GM21390 (cell line): Measurements from ENCODE around the gene ABCB8.

Source experiments
- ATAC-seq: cut with Tn5 transposase; IDR thresholded peaks from one replicate; pipeline ENCODE4 v1.9.1; 2021; ENCODE audit not compliant: unreplicated experiment

Gene ABCB8

DNA sequence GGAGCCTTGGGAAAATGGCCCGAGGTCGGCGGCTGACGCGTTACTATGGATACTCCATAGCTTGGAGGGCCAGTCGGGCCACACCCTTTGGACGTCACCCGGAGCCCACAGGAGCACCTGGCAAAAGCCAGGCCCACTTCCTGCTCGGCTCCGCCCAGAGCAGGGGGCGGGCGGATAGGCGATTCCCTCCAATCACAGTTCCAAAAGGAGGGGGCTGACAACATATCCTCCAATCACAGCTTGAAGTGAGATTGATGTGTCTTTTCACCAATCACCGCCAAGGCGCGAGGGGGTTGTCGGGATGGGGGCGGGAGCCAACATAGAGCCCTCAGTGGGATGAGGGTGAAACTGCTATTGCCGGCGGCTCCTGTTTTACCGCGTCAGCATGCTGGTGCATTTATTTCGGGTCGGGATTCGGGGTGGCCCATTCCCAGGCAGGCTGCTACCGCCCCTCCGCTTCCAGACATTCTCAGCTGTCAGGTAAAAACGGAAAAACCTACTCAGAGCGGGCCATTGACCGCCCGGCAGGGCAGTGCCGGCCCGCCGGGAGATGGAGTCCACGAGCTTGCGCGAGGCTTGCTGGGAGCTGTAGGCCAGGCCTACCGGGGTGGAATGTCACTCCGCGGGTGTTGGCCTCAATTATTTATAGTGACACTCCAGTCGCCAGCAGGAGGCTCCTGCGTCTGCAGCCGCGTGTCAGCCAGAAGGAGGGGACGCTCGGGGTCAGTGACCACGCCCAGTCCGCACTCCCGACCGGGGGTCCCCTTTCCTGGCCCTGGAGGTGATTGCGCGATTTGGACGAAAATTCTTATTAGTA lies at the start of gene ABCB8:
ABCB8 (plus strand) TSS at position 320 of the 817 bp plus-strand sequence; CDS start at position 386, 66 bp downstream.
- peak; percentile 93 for ATAC-seq

DNA sequence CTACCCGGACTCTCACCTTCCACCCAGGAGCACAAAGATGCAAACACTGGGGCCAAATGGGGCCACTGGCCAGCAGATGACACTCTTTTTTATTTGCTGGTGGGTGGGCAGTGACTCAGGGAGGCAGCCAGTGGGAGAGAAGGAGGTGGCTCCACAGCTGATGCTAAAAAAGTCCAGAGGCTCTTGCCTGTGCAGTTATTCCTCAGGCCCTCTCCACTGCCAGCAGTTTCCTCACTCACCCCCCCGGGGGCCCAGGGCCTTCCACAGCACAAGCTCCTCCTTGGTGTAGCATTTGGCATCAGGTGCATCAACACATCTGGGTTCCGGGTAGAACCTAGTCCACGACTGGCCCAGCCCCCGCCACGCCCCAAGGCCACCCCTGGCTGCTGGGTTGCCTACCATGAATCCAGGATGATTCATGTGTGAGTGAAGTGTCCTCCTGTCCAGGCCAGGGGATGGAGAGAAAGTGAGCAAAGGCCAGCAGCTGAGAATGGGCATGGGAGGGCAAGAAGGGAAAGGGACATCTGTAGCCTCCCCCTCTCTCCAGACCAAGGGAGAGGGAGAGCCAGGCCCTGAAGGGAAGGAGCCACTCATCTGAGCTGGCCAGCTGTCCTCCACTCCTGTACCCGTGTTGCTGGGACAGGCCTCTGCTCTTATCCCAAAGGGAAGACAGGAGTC lies 48.4 kb upstream of the ABCB8 start:
- no peak for ATAC-seq

DNA sequence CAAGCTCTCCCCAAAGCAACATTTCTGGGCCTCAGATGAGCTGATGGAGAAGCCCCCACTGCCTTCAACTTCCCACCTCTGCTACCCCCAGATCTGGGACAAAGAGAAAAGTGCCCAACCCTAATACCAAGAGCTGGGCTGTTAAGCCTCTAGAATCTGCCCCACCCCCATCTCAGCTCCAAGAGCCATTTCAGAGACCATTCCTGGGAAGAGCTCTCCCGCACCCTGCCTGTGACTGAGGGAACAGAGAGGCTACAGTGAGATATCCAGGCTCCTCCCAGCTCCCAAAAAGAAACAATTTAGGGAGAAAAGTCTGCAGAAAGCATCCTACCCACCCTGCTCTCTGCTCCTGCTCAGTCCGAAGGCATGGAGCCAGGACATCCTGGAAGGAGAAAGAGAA lies 47.6 kb upstream of the ABCB8 start:
- no peak for ATAC-seq

DNA sequence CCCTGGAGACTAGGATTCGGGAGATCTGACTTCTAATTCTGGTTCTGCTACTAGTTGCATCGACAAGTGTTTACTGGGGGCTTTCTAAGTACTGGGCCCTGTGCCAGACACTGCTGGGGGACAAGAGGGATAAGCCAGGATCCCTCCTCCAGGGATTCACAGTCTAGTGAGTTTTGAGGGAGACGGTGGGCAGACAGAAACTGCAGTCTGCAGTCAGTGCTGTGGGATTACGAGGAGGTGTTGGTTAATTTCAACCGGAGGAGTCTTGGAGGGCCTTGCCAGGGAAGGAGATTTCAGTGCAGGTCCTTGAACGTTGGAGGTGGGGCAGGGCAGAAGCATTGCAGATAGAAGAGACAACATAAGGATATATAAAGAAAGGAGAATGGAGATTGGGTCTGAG lies 46.6 kb upstream of the ABCB8 start:
- no peak for ATAC-seq

DNA sequence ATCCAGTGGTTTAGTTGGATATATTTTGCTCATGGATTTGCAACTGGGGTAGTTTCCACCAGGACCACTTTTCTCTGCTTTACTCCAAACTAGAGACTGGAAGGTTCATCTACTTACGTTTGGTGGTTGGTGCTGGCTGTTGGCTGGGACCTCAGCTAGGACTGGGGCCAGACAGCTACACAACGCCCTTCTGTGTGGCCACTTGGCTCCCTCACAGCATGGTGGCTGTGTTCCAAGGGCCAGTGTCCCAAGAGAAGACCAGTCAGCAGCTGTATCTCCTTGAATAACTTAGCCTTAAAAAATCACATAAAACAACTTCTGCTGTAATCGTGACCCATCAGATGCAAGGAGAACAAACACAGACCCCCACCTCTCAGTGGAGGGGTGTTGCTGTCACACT lies 45.9 kb upstream of the ABCB8 start:
- no peak for ATAC-seq

- ATAC-seq, result no peak
Measured at GRCh38 chr7:150983893-150984368, 44.3 kb upstream of the ABCB8 start.

GRCh38 chr7:150986099-150986512 lies 42.1 kb upstream of the ABCB8 start:
- no peak for ATAC-seq

GRCh38 chr7:150986556-150986955 lies 41.7 kb upstream of the ABCB8 start:
- no peak for ATAC-seq

DNA sequence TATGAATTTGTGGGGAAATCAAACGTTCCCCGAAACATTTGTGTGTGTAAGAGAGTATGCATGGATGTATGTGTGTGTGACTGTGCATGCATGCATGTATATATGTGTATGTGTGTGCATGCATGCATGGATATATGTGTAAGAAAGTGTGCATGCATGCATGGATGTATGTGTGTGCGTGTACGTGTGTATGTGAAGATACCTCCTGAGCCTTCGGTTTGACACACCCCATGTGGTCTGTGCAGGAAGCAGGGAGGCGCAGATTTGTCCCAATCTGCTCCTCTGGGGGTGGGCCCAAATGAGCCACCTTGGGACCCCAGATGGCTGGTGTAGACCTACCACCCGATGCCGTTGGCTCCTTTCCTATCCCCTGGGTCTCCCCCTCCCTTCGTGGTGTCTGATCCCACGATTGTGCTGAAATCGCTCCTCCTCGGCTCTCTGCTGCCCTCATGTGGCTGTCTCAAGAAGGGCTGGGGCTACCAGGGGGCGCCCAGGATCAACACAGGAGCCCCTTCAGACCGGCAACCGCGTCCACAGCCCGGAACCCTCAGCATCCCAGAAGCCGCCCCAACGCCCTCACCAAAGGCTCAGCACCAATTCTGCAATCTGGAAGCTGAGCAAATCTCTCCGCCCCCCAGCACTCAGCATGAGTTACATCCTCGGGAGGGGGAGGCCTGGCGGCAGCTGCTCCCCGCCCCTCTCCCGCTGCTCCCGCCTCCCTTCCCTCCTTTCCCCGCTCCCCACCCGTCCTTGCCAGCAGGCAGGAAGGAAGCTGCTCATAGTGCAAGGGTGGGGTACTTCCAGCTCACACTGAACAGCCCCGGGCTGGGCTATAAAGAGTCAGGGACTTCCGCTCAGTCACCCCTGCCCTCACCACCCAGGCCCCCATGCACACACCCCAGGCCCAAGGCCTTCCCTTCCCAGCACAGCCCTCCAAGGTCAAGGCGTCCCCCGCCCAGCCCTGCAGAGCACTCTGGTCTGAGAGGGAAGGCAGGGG lies 39.7 kb upstream of the ABCB8 start:
- no peak for ATAC-seq

- no peak for ATAC-seq
Measured at GRCh38 chr7:150989456-150989855, 38.8 kb upstream of the ABCB8 start.

GRCh38 chr7:150990416-150991186 lies 37.6 kb upstream of the ABCB8 start, which contains the start of gene NOS3:
Gene NOS3 (plus strand): TSS chr7:150991017. CDS start chr7:150993804, 2,787 bp downstream.
- ATAC-seq, result no peak

DNA sequence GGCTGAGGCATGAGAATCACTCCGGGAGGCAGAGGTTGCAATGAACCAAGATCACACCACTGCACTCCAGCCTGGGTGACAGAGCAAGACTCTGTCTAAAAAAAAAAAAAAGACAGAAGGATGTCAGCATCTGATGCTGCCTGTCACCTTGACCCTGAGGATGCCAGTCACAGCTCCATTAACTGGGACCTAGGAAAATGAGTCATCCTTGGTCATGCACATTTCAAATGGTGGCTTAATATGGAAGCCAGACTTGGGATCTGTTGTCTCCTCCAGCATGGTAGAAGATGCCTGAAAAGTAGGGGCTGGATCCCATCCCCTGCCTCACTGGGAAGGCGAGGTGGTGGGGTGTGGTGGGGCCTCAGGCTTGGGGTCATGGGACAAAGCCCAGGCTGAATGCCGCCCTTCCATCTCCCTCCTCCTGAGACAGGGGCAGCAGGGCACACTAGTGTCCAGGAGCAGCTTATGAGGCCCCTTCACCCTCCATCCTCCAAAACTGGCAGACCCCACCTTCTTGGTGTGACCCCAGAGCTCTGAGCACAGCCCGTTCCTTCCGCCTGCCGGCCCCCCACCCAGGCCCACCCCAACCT lies 36.1 kb upstream of the ABCB8 start:
- no peak for ATAC-seq

DNA sequence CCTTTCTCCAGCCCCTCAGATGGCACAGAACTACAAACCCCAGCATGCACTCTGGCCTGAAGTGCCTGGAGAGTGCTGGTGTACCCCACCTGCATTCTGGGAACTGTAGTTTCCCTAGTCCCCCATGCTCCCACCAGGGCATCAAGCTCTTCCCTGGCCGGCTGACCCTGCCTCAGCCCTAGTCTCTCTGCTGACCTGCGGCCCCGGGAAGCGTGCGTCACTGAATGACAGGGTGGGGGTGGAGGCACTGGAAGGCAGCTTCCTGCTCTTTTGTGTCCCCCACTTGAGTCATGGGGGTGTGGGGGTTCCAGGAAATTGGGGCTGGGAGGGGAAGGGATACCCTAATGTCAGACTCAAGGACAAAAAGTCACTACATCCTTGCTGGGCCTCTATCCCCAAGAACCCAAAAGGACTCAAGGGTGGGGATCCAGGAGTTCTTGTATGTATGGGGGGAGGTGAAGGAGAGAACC lies 35.4 kb upstream of the ABCB8 start:
- ATAC-seq, result no peak

GRCh38 chr7:150993511-150993910 lies 34.7 kb upstream of the ABCB8 start:
- ATAC-seq, result no peak

DNA sequence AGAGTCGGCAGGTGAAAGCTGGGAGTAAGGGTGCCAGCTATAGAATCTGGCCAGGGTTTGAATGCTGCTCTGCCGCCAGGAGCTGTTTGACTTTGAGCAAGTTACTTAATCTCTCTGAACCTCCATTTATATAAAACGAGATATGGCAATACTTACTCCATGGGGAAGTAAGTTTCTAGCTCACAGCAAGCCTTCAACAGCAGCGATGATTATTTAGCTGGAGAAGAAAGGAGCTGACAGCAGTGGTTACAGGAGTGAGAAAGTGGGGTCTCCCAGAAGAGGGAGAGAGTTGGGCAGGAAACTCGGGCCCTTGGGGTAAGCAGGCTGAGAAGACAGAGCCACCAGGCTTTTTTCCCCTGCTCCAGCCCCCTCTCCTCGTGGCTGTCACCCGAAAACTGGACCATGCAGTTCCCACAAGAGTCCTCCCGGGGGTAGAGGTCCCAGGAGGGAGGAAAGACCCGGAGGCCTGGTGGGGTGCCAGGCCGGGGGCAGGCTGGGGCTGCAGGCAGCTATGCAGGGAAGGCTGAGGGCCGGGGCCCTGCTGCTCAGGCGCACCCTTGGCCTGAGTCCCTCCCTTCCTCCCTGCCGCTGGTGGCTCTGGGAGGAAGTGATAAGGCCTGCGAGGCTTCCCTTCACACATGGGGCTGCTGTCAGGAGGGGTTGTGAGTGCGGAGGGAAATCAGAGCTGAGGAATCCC lies 34.0 kb upstream of the ABCB8 start:
- no peak for ATAC-seq

GRCh38 chr7:150994838-150995510 lies 33.3 kb upstream of the ABCB8 start:
- no peak for ATAC-seq

GRCh38 chr7:150996376-150997074 lies 31.7 kb upstream of the ABCB8 start:
- ATAC-seq, result no peak

DNA sequence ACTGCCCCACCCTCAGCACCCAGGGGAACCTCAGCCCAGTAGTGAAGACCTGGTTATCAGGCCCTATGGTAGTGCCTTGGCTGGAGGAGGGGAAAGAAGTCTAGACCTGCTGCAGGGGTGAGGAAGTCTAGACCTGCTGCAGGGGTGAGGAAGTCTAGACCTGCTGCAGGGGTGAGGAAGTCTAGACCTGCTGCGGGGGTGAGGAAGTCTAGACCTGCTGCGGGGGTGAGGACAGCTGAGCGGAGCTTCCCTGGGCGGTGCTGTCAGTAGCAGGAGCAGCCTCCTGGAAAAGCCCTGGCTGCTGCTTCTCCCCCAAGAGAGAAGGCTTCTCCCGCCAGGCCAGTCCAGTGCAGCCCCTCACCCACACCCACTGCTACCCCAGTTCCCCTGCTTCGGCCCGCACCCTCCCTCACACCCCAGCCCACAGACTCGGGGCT lies 31.2 kb upstream of the ABCB8 start:
- no peak for ATAC-seq
